ENCODE results near the gene EDN1.
"Not testable (repeated sequence)": the region's sequence is repeated elsewhere in the genome, so short reads cannot be mapped to it uniquely, and the experiment has no call there.

EDN1 gene

GRCh38 chr6:12328701-12329100, 38.5 kb downstream of the EDN1 start:
- no peak for DNase-seq

GRCh38 chr6:12331474-12331873, 41.3 kb downstream of the EDN1 start:
- DNase-seq: no peak

- DNase-seq: peak; percentile 7
These were observed 42.0 kb downstream of the EDN1 start for GRCh38 chr6:12331951-12332749.

GRCh38 chr6:12332750-12333079, 42.6 kb downstream of the EDN1 start:
- not testable (repeated sequence) for DNase-seq

GRCh38 chr6:12333128-12333527, 43.0 kb downstream of the EDN1 start:
- DNase-seq: no peak

- no peak for DNase-seq
These were observed 44.5 kb downstream of the EDN1 start for GRCh38 chr6:12334526-12335130.

- DNase-seq: no peak
These were observed 45.0 kb downstream of the EDN1 start for GRCh38 chr6:12335131-12335527.

GRCh38 chr6:12335717-12336116, 45.6 kb downstream of the EDN1 start:
- no peak for DNase-seq

GRCh38 chr6:12336121-12336971, 46.2 kb downstream of the EDN1 start:
- DNase-seq: no peak

- no peak for DNase-seq
These were observed 48.9 kb downstream of the EDN1 start for GRCh38 chr6:12339022-12339421.

- DNase-seq: no peak
These were observed 49.8 kb downstream of the EDN1 start for GRCh38 chr6:12339808-12340487.

- DNase-seq: no peak
These were observed 50.3 kb downstream of the EDN1 start for GRCh38 chr6:12340488-12340818.

- DNase-seq: no peak
These were observed 52.5 kb downstream of the EDN1 start for GRCh38 chr6:12342664-12343063.

GRCh38 chr6:12343122-12343439, 52.9 kb downstream of the EDN1 start:
- DNase-seq: no peak

- DNase-seq: no peak
These were observed 53.4 kb downstream of the EDN1 start for GRCh38 chr6:12343440-12344162.

GRCh38 chr6:12344296-12344695, 54.1 kb downstream of the EDN1 start:
- DNase-seq: no peak

GRCh38 chr6:12344961-12345693, 55.0 kb downstream of the EDN1 start:
- DNase-seq: no peak

- DNase-seq: no peak
These were observed 55.5 kb downstream of the EDN1 start for GRCh38 chr6:12345694-12346058.
